ENCODE data around the gene SH3RF2. TPM values are rescaled to one million over a fixed set of nuclear protein-coding genes. Genes with fewer than 3 reads are reported as not detected.

The SH3RF2 gene
- total and polyA plus RNA-seq, 10 of the 15 experiments (the other 5 are each of a cell fraction or from before 2014, with no cell fraction given) = 0.15 TPM; not detected in 9

- no TSS peak for BruUV-seq (replicated peaks)
- no peaks in the 10 kb centered on the region for H3K9me3 ChIP-seq (replicated peaks; ENCODE audit: control insufficient read depth, insufficient read depth, low read length)
- DNase-seq (ENCODE audit: low read depth, low spot score) (no peak), ATAC-seq (no peak), FAIRE-seq (no peak)
- intact Hi-C loops (cut with micrococcal nuclease; ENCODE audit: unreplicated experiment) = no loop called here
- POLR2A ChIA-PET = no interaction called here
- no peaks in the 10 kb centered on the region for H3K27me3 ChIP-seq (replicated peaks in 1 of 2; ENCODE audit: control insufficient read depth in 2 of 2, insufficient read depth in 2 of 2, low read length in 1 of 2)
- 36% methylated on average over 1 of the region's 1 CpG for WGBS (ENCODE audit: insufficient coverage, insufficient replicate concordance, low lambda C conversion rate, missing lambda C conversion rate)
- CTCF ChIA-PET = no interaction called here
- H2AFZ ChIP-seq (ENCODE audit: control insufficient read depth, low read depth, low read length) = no peak overlapping the region
- H3K4me3 ChIP-seq = no peak overlapping the region
- RAD21 ChIA-PET (ENCODE audit: unreplicated experiment) = no interaction called here
- no peaks in the 10 kb centered on the region for H3K36me3 ChIP-seq (ENCODE audit: control insufficient read depth in 2 of 2, insufficient read depth in 2 of 2, low read length in 1 of 2)
- H3K79me2 ChIP-seq (ENCODE audit: control insufficient read depth, insufficient read depth, low read length) = no peaks in the 10 kb centered on the region
- H3K4me2 ChIP-seq (ENCODE audit: control insufficient read depth, insufficient read depth) = no peak overlapping the region
- TF ChIP-seq E2F4 (IDR thresholded peaks at IDR 0.05; ENCODE audit: low read depth, low read length) (no peak), IRF5 (IDR thresholded peaks at IDR 0.05; ENCODE audit: borderline replicate concordance) (no peak)
- in situ Hi-C loops (cut with MboI) = no loop called here
- no peaks in the 10 kb centered on the region for H3K4me1 ChIP-seq (ENCODE audit: control insufficient read depth, insufficient read depth, low read length)
- SMC1A ChIA-PET (ENCODE audit: uncharacterized antibody, unreplicated experiment) = no interaction called here
- H3K27ac ChIP-seq (ENCODE audit: control insufficient read depth, insufficient read depth) = no peak overlapping the region
- no peak overlapping the region for H3K9ac ChIP-seq (ENCODE audit: control insufficient read depth, insufficient read depth, low read length)
- no peaks in the 10 kb centered on the region for H4K20me1 ChIP-seq (ENCODE audit: control insufficient read depth, insufficient read depth)
Observed at GRCh38 chr5:146015001-146015400, 78.6 kb downstream of the SH3RF2 start.

- H4K20me1 ChIP-seq (ENCODE audit: control insufficient read depth, insufficient read depth) = no peaks in the 10 kb centered on the region
- H3K36me3 ChIP-seq (ENCODE audit: control insufficient read depth in 2 of 2, insufficient read depth in 2 of 2, low read length in 1 of 2) = no peaks in the 10 kb centered on the region
- no peak overlapping the region for H3K27ac ChIP-seq (ENCODE audit: control insufficient read depth, insufficient read depth)
- CTCF ChIA-PET = no interaction called here
- H3K27me3 ChIP-seq (replicated peaks in 1 of 2; ENCODE audit: control insufficient read depth in 2 of 2, insufficient read depth in 2 of 2, low read length in 1 of 2) = no peaks in the 10 kb centered on the region
- H3K4me1 ChIP-seq (ENCODE audit: control insufficient read depth, insufficient read depth, low read length) = no peaks in the 10 kb centered on the region
- no peaks in the 10 kb centered on the region for H3K79me2 ChIP-seq (ENCODE audit: control insufficient read depth, insufficient read depth, low read length)
- ATAC-seq (no peak), DNase-seq (ENCODE audit: low read depth, low spot score) (no peak), FAIRE-seq (no peak)
- no peak for TF ChIP-seq DPF2 (IDR thresholded peaks at IDR 0.05)
- no peak for TF ChIP-seq TCF12 (IDR thresholded peaks at IDR 0.05; ENCODE audit: low read depth, low read length)
- TF ChIP-seq NFYA (IDR thresholded peaks at IDR 0.05; ENCODE audit: borderline replicate concordance, low read depth, low read length) = no peak
- TF ChIP-seq ZNF24 (IDR thresholded peaks at IDR 0.05) = no peak
- no peak for TF ChIP-seq SMARCA5 (IDR thresholded peaks at IDR 0.05)
- TF ChIP-seq EGR1 (IDR thresholded peaks at IDR 0.05; ENCODE audit: borderline replicate concordance in 1 of 2, low read depth in 2 of 2, low read length in 2 of 2) = no peak
- no peak for TF ChIP-seq SIN3A (IDR thresholded peaks at IDR 0.05; ENCODE audit: low read depth, low read length)
- TF ChIP-seq HSF1 (IDR thresholded peaks at IDR 0.05; ENCODE audit: low read depth, low read length) = no peak
- TF ChIP-seq NFIC (IDR thresholded peaks at IDR 0.05; ENCODE audit: low read depth, low read length) = no peak
- no peak for TF ChIP-seq NFYB (IDR thresholded peaks at IDR 0.05; ENCODE audit: insufficient read depth, low read depth, low read length)
- no peak for TF ChIP-seq RFX5 (IDR thresholded peaks at IDR 0.05; ENCODE audit: low read depth, low read length)
- SMC1A ChIA-PET (ENCODE audit: uncharacterized antibody, unreplicated experiment) = no interaction called here
- intact Hi-C loops (cut with micrococcal nuclease; ENCODE audit: unreplicated experiment) = no loop called here
- RAD21 ChIA-PET (ENCODE audit: unreplicated experiment) = no interaction called here
- H3K4me2 ChIP-seq (ENCODE audit: control insufficient read depth, insufficient read depth) = no peak overlapping the region
- no peak overlapping the region for H2AFZ ChIP-seq (ENCODE audit: control insufficient read depth, low read depth, low read length)
- POLR2A ChIA-PET = no interaction called here
- 32% methylated on average over 4 of the region's 4 CpGs for WGBS (ENCODE audit: insufficient coverage, insufficient replicate concordance, low lambda C conversion rate, missing lambda C conversion rate)
- H3K4me3 ChIP-seq = no peak overlapping the region
- no TSS peak for BruUV-seq (replicated peaks)
- no peaks in the 10 kb centered on the region for H3K9me3 ChIP-seq (replicated peaks; ENCODE audit: control insufficient read depth, insufficient read depth, low read length)
- no peak overlapping the region for H3K9ac ChIP-seq (ENCODE audit: control insufficient read depth, insufficient read depth, low read length)
- in situ Hi-C loops (cut with MboI) = no loop called here
Observed at GRCh38 chr5:146016764-146017484, 80.5 kb downstream of the SH3RF2 start.

Data from GM12878 (cell line).